Panc1 (cell line): ENCODE results near the gene MAP3K14. TPM values are rescaled to one million over a fixed set of nuclear protein-coding genes. Genes with fewer than 3 reads are reported as not detected.

Experiments
- ATAC-seq: fragments of 200-7000 bp; cut with Tn5 transposase; 2 replicates; pipeline ENCODE4 v1.9.1; 2020; ENCODE audit warnings: mild to moderate bottlenecking, moderate library complexity
- BruUV-seq: library from RNA; stranded (reverse); fragments of 400-500 nt; replicated peaks from 2 replicates; lab custom pipeline; 2021; lab: Mats Ljungman, UMichigan
- CTCF ChIA-PET: fragments of 300-600 bp; sonication (Branson Sonifier 250); formaldehyde crosslinking; loops from one replicate; lab custom pipeline; 2022; ENCODE audit warnings: antibody characterized with exemption; lab: Charles Lee
- POLR2A ChIA-PET: fragments of 300-600 bp; sonication (Branson Sonifier 250); formaldehyde crosslinking; loops from one replicate; lab custom pipeline; 2022; ENCODE audit warnings: antibody characterized with exemption; lab: Charles Lee
- DNase-seq: peaks from one replicate; pipeline ENCODE4 v3.0.0-alpha.2; 2010; ENCODE audit warnings: low read depth, low spot score
- H3K27ac ChIP-seq: 2 replicates; pipeline ENCODE4 v1.5.1; 2011; ENCODE audit warnings: mild to moderate bottlenecking, low read length, inconsistent platforms
- H3K27me3 ChIP-seq: fragments of 200-500 bp; sonication (Bioruptor generic); 2 replicates; pipeline ENCODE4 v1.6.0; 2014; ENCODE audit warnings: low read length, inconsistent platforms; ENCODE audit not compliant: control insufficient read depth, insufficient read depth
- H3K36me3 ChIP-seq: fragments of 200-500 bp; sonication (Bioruptor generic); 2 replicates; pipeline ENCODE4 v1.5.1; 2014; ENCODE audit warnings: inconsistent platforms, mild to moderate bottlenecking, low read length, moderate library complexity; ENCODE audit not compliant: control insufficient read depth, insufficient read depth
- H3K4me1 ChIP-seq: 2 replicates; pipeline ENCODE4 v1.5.1; 2011; ENCODE audit warnings: inconsistent platforms, mild to moderate bottlenecking, low read length, moderate library complexity; ENCODE audit not compliant: control insufficient read depth, insufficient read depth
- H3K4me3 ChIP-seq, 2 experiments: 2 replicates each; pipeline ENCODE4 v1.5.1; 2011 to 2012; ENCODE audit warnings: low read depth in 2 of 2, low read length in 2 of 2, mild to moderate bottlenecking in 2 of 2, inconsistent platforms in 1 of 2, moderate library complexity in 1 of 2
- H3K9me3 ChIP-seq: fragments of 200-500 bp; sonication (Bioruptor generic); 2 replicates; pipeline ENCODE4 v1.5.1; 2014; ENCODE audit warnings: low read depth, mild to moderate bottlenecking, inconsistent platforms, low read length, moderate library complexity; ENCODE audit not compliant: control insufficient read depth, insufficient read depth
- POLR2AphosphoS5 ChIP-seq: IDR thresholded peaks from 2 replicates; pipeline ENCODE4 v1.6.1; 2012; ENCODE audit warnings: mild to moderate bottlenecking, low read depth, low read length, moderate library complexity
- SIN3A ChIP-seq: IDR thresholded peaks from 2 replicates; pipeline ENCODE4 v1.6.1; 2012; ENCODE audit warnings: low read depth, mild to moderate bottlenecking, low read length, moderate library complexity, borderline replicate concordance; ENCODE audit not compliant: insufficient read depth
- TCF7L2 ChIP-seq: IDR thresholded peaks from 2 replicates; pipeline ENCODE4 v1.6.1; 2011; ENCODE audit warnings: mild to moderate bottlenecking, low read depth, low read length, inconsistent platforms
- in situ Hi-C: cut with HindIII; loops from 2 replicates; pipeline ENCODE4 v1.10.0; 2016; ENCODE audit warnings: low sequenced_read_pairs, low pct_unique_long_range_greater_than_20kb
- intact Hi-C: fragments of 100-400 bp; cut with micrococcal nuclease; formaldehyde crosslinking; loops from one replicate; pipeline ENCODE4 v1.10.0; 2022; ENCODE audit not compliant: unreplicated experiment
- total RNA-seq: library from RNA; stranded (reverse); gene quantifications from one replicate; pipeline ENCODE4 v1.2.1, GENCODE V29; 2021; ENCODE audit not compliant: unreplicated experiment
- TF ChIP-seq, protein P1 (sequence below): fragments of 450-650 bp; IDR thresholded peaks from 2 replicates; pipeline ENCODE4 v1.5.1; 2017; ENCODE audit warnings: mild to moderate bottlenecking
- TF ChIP-seq, protein P2 (sequence below), 2 experiments: IDR thresholded peaks; 2 replicates each; pipeline ENCODE4 v1.6.1; 2011 to 2012; ENCODE audit warnings: low read depth in 2 of 2, control low read depth in 1 of 2, low read length in 1 of 2, mild to moderate bottlenecking in 1 of 2, moderate library complexity in 1 of 2; ENCODE audit not compliant: insufficient read depth in 1 of 2

The MAP3K14 gene
- total RNA-seq, 1 experiment from 2014 or later, result 80.8 TPM

GRCh38 chr17:45334701-45335677 lies 18.2 kb upstream of the MAP3K14 start:
- no TSS peak for BruUV-seq
- H3K36me3 ChIP-seq, result no peaks in the 10 kb centered on the region
- no peaks in the 10 kb centered on the region for H3K27me3 ChIP-seq
- POLR2A ChIA-PET, result interaction anchor here (0.6 to 0.7 kb wide), 2 partner anchors 19 to 28 kb away, joined by 3 to 4 read pairs; no protein-coding TSS in a partner anchor
- CTCF ChIA-PET, result no interaction called here
- H3K4me1 ChIP-seq, result peaks cover 30% of the 10 kb centered on the region
- no peak for DNase-seq
- peak overlapping the region; percentile 80 for H3K27ac ChIP-seq
- TF ChIP-seq POLR2AphosphoS5, result no peak
- no peak for TF ChIP-seq SIN3A
- no peak for TF ChIP-seq TCF7L2
- TF ChIP-seq, protein P1, sequence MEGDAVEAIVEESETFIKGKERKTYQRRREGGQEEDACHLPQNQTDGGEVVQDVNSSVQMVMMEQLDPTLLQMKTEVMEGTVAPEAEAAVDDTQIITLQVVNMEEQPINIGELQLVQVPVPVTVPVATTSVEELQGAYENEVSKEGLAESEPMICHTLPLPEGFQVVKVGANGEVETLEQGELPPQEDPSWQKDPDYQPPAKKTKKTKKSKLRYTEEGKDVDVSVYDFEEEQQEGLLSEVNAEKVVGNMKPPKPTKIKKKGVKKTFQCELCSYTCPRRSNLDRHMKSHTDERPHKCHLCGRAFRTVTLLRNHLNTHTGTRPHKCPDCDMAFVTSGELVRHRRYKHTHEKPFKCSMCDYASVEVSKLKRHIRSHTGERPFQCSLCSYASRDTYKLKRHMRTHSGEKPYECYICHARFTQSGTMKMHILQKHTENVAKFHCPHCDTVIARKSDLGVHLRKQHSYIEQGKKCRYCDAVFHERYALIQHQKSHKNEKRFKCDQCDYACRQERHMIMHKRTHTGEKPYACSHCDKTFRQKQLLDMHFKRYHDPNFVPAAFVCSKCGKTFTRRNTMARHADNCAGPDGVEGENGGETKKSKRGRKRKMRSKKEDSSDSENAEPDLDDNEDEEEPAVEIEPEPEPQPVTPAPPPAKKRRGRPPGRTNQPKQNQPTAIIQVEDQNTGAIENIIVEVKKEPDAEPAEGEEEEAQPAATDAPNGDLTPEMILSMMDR, result no peak
- TF ChIP-seq, protein P2, sequence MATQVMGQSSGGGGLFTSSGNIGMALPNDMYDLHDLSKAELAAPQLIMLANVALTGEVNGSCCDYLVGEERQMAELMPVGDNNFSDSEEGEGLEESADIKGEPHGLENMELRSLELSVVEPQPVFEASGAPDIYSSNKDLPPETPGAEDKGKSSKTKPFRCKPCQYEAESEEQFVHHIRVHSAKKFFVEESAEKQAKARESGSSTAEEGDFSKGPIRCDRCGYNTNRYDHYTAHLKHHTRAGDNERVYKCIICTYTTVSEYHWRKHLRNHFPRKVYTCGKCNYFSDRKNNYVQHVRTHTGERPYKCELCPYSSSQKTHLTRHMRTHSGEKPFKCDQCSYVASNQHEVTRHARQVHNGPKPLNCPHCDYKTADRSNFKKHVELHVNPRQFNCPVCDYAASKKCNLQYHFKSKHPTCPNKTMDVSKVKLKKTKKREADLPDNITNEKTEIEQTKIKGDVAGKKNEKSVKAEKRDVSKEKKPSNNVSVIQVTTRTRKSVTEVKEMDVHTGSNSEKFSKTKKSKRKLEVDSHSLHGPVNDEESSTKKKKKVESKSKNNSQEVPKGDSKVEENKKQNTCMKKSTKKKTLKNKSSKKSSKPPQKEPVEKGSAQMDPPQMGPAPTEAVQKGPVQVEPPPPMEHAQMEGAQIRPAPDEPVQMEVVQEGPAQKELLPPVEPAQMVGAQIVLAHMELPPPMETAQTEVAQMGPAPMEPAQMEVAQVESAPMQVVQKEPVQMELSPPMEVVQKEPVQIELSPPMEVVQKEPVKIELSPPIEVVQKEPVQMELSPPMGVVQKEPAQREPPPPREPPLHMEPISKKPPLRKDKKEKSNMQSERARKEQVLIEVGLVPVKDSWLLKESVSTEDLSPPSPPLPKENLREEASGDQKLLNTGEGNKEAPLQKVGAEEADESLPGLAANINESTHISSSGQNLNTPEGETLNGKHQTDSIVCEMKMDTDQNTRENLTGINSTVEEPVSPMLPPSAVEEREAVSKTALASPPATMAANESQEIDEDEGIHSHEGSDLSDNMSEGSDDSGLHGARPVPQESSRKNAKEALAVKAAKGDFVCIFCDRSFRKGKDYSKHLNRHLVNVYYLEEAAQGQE (IDR thresholded peaks at IDR 0.05; ENCODE audit: insufficient read depth in 1 of 2, low read depth in 2 of 2, low read length in 1 of 2), result no peak
- intact Hi-C loops, result no loop called here
- ATAC-seq, result no peak
- in situ Hi-C loops, result no loop called here
- no peaks in the 10 kb centered on the region for H3K9me3 ChIP-seq
- H3K4me3 ChIP-seq, result no peak overlapping the region

DNA sequence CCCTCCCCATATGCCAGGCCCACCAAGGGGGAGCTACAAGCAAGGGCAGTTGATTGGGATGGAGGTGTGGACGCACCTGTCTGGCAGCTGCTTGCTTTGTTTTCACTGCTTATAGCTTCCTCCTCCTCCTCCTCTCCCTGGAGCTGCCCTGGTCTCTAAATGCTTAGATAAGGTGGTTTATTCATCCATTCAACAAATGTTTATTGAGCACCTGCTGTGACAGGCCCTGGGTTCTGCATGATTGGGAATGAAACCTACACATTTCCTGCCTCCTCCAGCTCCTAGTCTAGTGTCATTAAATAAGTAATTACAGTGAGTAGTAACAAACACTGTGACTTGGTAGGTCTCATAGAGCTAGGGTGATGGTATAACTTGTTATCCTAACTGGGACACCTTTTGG lies 17.4 kb upstream of the MAP3K14 start:
- no peak for DNase-seq
- intact Hi-C loops (no loop called here), in situ Hi-C loops (no loop called here)
- H3K4me3 ChIP-seq, result no peak overlapping the region
- TF ChIP-seq TCF7L2 (no peak), POLR2AphosphoS5 (no peak), SIN3A (no peak)
- TF ChIP-seq, protein P2 (IDR thresholded peaks at IDR 0.05; ENCODE audit: insufficient read depth in 1 of 2, low read depth in 2 of 2, low read length in 1 of 2), result no peak
- TF ChIP-seq, protein P1, result no peak
- H3K27me3 ChIP-seq, result no peaks in the 10 kb centered on the region
- ChIA-PET CTCF (no interaction called here), POLR2A (interaction anchor here (0.6 to 0.7 kb wide), 2 partner anchors 20 to 29 kb away, joined by 3 to 4 read pairs; no protein-coding TSS in a partner anchor)
- H3K9me3 ChIP-seq, result no peaks in the 10 kb centered on the region
- peaks cover 22% of the 10 kb centered on the region for H3K4me1 ChIP-seq
- no TSS peak for BruUV-seq
- peak; percentile 37 for ATAC-seq
- no peaks in the 10 kb centered on the region for H3K36me3 ChIP-seq
- H3K27ac ChIP-seq, result peak overlapping the region; percentile 80
